ENCODE results near the gene TBC1D17. TPM values are rescaled to one million over a fixed set of nuclear protein-coding genes. Genes with fewer than 3 reads are reported as not detected.

The TBC1D17 gene
- total and polyA plus RNA-seq, 2 of the 13 experiments (the other 11 are each of a cell fraction or from before 2014, with no cell fraction given) = 9.7 to 16.9 TPM

DNA sequence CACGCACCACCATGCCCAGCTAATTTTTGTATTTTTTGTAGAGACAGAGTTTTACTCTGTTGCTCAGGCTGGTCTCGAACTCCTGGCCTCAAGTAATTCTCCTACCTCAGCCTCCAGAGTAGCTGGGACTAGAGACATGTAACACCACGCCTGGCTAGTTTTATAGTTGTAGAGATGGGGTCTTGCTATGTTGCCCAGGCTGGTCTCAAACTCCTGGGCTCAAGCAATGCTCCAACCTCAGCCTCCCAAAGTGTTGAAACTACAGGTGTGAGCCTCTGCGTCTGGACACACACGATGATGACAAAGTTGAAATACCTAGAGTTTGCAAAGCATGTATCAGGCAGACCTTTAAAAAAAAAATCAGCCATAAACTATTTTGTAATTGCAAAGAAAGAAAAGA lies 31.1 kb upstream of the TBC1D17 start:
- intact Hi-C loops (cut with micrococcal nuclease; ENCODE audit: unreplicated experiment) (no loop called here), in situ Hi-C loops (cut with HindIII; ENCODE audit: extremely low pct_ligation_motif_present, low pct_unique_long_range_greater_than_20kb) (no loop called here)
- TF ChIP-seq ZNF121 (CRISPR knock-in tag; IDR thresholded peaks at IDR 0.05) (peak; percentile 78; the same call in 1 of the 2 replicates), TMF1 (CRISPR knock-in tag; IDR thresholded peaks at IDR 0.05; ENCODE audit: low read depth) (no peak), ZNF335 (CRISPR knock-in tag; IDR thresholded peaks at IDR 0.05) (no peak)
- BruUV-seq (replicated peaks) = no TSS peak
- Histone ChIP-seq H3K27me3 (ENCODE audit: control insufficient read depth in 1 of 2, insufficient read depth in 2 of 2, low read length in 2 of 2) (no peaks in the 10 kb centered on the region), H3K9ac (ENCODE audit: insufficient read depth, low read depth, low read length) (no peak overlapping the region), H3K4me2 (ENCODE audit: low read depth, low read length) (no peak overlapping the region), H2AFZ (ENCODE audit: low read length) (no peak overlapping the region), H3K27ac (ENCODE audit: extremely low read length, insufficient read depth, low read length) (no peak overlapping the region), H3K36me3 (replicated peaks in 1 of 2; ENCODE audit: control insufficient read depth in 1 of 2, insufficient read depth in 2 of 2, low read length in 2 of 2) (no peaks in the 10 kb centered on the region), H4K20me1 (ENCODE audit: insufficient read depth, low read length) (no peaks in the 10 kb centered on the region), H3K4me1 (ENCODE audit: insufficient read depth, low read length) (peaks cover 21% of the 10 kb centered on the region), H3K79me2 (ENCODE audit: insufficient read depth, low read length) (no peaks in the 10 kb centered on the region), H3K4me3 (replicated peaks in 1 of 3; ENCODE audit: insufficient read depth in 1 of 3, low read depth in 2 of 3, low read length in 3 of 3) (no peak overlapping the region), H3K9me3 (ENCODE audit: low read length) (no peaks in the 10 kb centered on the region)
- no peak for FAIRE-seq
- no peak for DNase-seq (ENCODE audit: low spot score)
- ATAC-seq = no peak
- POLR2A ChIA-PET = no interaction called here
- CTCF ChIA-PET (ENCODE audit: low intra/inter-chr PET ratio, low total read pairs) = no interaction called here
- 78% methylated on average over 5 of the region's 5 CpGs for WGBS (ENCODE audit: low lambda C conversion rate)

DNA sequence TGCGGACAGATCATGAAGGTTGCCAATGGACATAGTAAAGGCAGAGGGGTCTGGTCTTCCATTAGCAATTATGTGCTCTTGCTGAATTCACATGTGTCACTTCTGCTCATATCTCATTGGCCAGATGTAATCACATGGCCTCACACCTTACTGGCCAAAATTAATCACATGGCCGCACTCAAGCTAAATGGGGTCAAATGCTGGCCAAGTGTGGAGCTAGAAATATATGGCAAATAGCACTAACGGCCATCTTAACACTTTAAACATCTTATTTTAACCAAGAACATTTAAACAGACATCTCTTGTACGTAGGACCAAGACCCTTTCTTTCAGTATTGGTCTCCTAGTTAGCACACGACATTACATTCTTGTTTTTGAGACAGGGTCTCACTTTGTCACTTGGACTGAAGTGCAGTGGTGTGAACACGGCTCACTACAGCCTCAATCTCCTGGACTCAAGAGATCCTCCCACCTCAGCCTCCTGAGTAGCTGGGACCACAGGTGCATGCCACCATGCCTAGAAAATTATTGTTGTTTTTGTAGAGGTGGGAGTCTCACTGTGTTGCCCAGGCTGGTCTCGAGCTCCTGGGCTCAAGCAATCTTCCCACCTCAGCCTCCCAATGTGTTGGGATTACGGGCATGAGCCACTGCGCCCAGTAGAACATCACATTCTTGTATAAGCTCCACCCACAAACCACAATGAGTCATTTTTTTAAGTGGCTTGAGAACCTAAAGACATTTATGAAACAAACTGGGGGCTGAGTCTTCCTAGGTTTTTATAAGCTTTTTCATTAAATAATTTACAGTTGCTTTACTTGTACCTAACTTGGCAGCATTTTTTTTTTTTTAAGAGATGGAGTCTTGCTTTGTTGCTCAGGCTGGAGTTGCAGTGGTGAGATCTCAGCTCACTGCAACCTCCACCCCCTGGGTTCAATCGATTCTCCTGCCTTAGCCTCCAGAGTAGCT lies 29.5 kb upstream of the TBC1D17 start:
- BruUV-seq (replicated peaks) = no TSS peak
- POLR2A ChIA-PET = interaction anchor here (1.4 kb wide), 1 partner anchor 21 kb away, joined by 5 read pairs; no protein-coding TSS in a partner anchor
- Histone ChIP-seq H3K27me3 (ENCODE audit: control insufficient read depth in 1 of 2, insufficient read depth in 2 of 2, low read length in 2 of 2) (no peaks in the 10 kb centered on the region; a peak in 1 of 5 replicates), H3K4me2 (ENCODE audit: low read depth, low read length) (no peak overlapping the region), H3K27ac (ENCODE audit: extremely low read length, insufficient read depth, low read length) (no peak overlapping the region), H4K20me1 (ENCODE audit: insufficient read depth, low read length) (peaks cover 12% of the 10 kb centered on the region), H2AFZ (ENCODE audit: low read length) (no peak overlapping the region), H3K9me3 (ENCODE audit: low read length) (no peaks in the 10 kb centered on the region), H3K79me2 (ENCODE audit: insufficient read depth, low read length) (peaks cover 13% of the 10 kb centered on the region), H3K4me1 (ENCODE audit: insufficient read depth, low read length) (peaks cover 32% of the 10 kb centered on the region), H3K36me3 (replicated peaks in 1 of 2; ENCODE audit: control insufficient read depth in 1 of 2, insufficient read depth in 2 of 2, low read length in 2 of 2) (no peaks in the 10 kb centered on the region), H3K9ac (ENCODE audit: insufficient read depth, low read depth, low read length) (no peak overlapping the region), H3K4me3 (replicated peaks in 1 of 3; ENCODE audit: insufficient read depth in 1 of 3, low read depth in 2 of 3, low read length in 3 of 3) (no peak overlapping the region)
- DNase-seq (ENCODE audit: low spot score) (no peak), ATAC-seq (no peak), FAIRE-seq (no peak)
- intact Hi-C loops (cut with micrococcal nuclease; ENCODE audit: unreplicated experiment) (no loop called here), in situ Hi-C loops (cut with HindIII; ENCODE audit: extremely low pct_ligation_motif_present, low pct_unique_long_range_greater_than_20kb) (no loop called here)
- CTCF ChIA-PET (ENCODE audit: low intra/inter-chr PET ratio, low total read pairs) = no interaction called here
- WGBS (ENCODE audit: low lambda C conversion rate) = 89% methylated on average over 10 of the region's 10 CpGs
- TF ChIP-seq ETV5 (CRISPR knock-in tag; IDR thresholded peaks at IDR 0.05; ENCODE audit: borderline replicate concordance) = no peak
- no peak for TF ChIP-seq SKI (IDR thresholded peaks at IDR 0.05; ENCODE audit: partially characterized antibody)
- TF ChIP-seq, protein P1, sequence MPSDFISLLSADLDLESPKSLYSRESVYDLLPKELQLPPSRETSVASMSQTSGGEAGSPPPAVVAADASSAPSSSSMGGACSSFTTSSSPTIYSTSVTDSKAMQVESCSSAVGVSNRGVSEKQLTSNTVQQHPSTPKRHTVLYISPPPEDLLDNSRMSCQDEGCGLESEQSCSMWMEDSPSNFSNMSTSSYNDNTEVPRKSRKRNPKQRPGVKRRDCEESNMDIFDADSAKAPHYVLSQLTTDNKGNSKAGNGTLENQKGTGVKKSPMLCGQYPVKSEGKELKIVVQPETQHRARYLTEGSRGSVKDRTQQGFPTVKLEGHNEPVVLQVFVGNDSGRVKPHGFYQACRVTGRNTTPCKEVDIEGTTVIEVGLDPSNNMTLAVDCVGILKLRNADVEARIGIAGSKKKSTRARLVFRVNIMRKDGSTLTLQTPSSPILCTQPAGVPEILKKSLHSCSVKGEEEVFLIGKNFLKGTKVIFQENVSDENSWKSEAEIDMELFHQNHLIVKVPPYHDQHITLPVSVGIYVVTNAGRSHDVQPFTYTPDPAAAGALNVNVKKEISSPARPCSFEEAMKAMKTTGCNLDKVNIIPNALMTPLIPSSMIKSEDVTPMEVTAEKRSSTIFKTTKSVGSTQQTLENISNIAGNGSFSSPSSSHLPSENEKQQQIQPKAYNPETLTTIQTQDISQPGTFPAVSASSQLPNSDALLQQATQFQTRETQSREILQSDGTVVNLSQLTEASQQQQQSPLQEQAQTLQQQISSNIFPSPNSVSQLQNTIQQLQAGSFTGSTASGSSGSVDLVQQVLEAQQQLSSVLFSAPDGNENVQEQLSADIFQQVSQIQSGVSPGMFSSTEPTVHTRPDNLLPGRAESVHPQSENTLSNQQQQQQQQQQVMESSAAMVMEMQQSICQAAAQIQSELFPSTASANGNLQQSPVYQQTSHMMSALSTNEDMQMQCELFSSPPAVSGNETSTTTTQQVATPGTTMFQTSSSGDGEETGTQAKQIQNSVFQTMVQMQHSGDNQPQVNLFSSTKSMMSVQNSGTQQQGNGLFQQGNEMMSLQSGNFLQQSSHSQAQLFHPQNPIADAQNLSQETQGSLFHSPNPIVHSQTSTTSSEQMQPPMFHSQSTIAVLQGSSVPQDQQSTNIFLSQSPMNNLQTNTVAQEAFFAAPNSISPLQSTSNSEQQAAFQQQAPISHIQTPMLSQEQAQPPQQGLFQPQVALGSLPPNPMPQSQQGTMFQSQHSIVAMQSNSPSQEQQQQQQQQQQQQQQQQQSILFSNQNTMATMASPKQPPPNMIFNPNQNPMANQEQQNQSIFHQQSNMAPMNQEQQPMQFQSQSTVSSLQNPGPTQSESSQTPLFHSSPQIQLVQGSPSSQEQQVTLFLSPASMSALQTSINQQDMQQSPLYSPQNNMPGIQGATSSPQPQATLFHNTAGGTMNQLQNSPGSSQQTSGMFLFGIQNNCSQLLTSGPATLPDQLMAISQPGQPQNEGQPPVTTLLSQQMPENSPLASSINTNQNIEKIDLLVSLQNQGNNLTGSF (CRISPR knock-in tag; IDR thresholded peaks at IDR 0.05) = no peak
- no peak for TF ChIP-seq RFXAP (CRISPR knock-in tag; IDR thresholded peaks at IDR 0.05; ENCODE audit: borderline replicate concordance)
- no peak for TF ChIP-seq SRSF4 (IDR thresholded peaks at IDR 0.05; ENCODE audit: low read depth, low read length, poor library complexity, severe bottlenecking)
- TF ChIP-seq SMC3 (IDR thresholded peaks at IDR 0.05; ENCODE audit: low read length) = no peak
- TF ChIP-seq, protein P2, sequence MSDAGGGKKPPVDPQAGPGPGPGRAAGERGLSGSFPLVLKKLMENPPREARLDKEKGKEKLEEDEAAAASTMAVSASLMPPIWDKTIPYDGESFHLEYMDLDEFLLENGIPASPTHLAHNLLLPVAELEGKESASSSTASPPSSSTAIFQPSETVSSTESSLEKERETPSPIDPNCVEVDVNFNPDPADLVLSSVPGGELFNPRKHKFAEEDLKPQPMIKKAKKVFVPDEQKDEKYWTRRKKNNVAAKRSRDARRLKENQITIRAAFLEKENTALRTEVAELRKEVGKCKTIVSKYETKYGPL (CRISPR knock-in tag; IDR thresholded peaks at IDR 0.05) = no peak
